Glutamatergic neuron (in vitro differentiated cells): ENCODE data around the gene ARHGAP42. TPM values are rescaled to one million over a fixed set of nuclear protein-coding genes. Genes with fewer than 3 reads are reported as not detected.

ENCODE experiments used
- DNase-seq: peaks from one replicate; pipeline ENCODE4 v3.0.0; 2022
- H3K27ac Mint-ChIP-seq: one replicate; pipeline ENCODE4 v1.8.0; 2020; ENCODE audit warnings: mild to moderate bottlenecking, mixed read lengths, inconsistent platforms; ENCODE audit not compliant: unreplicated experiment
- H3K27me3 Mint-ChIP-seq: one replicate; pipeline ENCODE4 v1.8.0; 2020; ENCODE audit warnings: mild to moderate bottlenecking, moderate library complexity, mixed read lengths, inconsistent platforms; ENCODE audit not compliant: unreplicated experiment
- H3K36me3 Mint-ChIP-seq: one replicate; pipeline ENCODE4 v1.8.0; 2020; ENCODE audit warnings: mild to moderate bottlenecking, mixed read lengths, inconsistent platforms; ENCODE audit not compliant: unreplicated experiment
- H3K4me1 Mint-ChIP-seq: one replicate; pipeline ENCODE4 v1.8.0; 2020; ENCODE audit warnings: mild to moderate bottlenecking, low read depth, mixed read lengths, inconsistent platforms; ENCODE audit not compliant: unreplicated experiment
- H3K4me3 Mint-ChIP-seq: one replicate; pipeline ENCODE4 v1.8.0; 2020; ENCODE audit warnings: mild to moderate bottlenecking, mixed read lengths, inconsistent platforms; ENCODE audit not compliant: unreplicated experiment
- H3K9me3 Mint-ChIP-seq: one replicate; pipeline ENCODE4 v1.8.0; 2020; ENCODE audit warnings: mild to moderate bottlenecking, moderate library complexity, mixed read lengths, inconsistent platforms; ENCODE audit not compliant: unreplicated experiment
- total RNA-seq: library from RNA; stranded (reverse); fragmentation: NEBNext Ultra II Directional; extraction: Animal tissue kit (Norgen Biotek cat#: 25700); gene quantifications from one replicate; pipeline ENCODE4 v1.2.1, GENCODE V29; 2021; ENCODE audit not compliant: unreplicated experiment
- TF ChIP-seq, protein P1 (sequence below): fragments of 200-600 bp; sonication (generic); IDR thresholded peaks from one replicate; pipeline ENCODE4 v1.5.0; 2021; ENCODE audit not compliant: partially characterized antibody, unreplicated experiment

ARHGAP42 gene
- total RNA-seq, 1 donor from 2014 or later = 21.4 TPM

DNA sequence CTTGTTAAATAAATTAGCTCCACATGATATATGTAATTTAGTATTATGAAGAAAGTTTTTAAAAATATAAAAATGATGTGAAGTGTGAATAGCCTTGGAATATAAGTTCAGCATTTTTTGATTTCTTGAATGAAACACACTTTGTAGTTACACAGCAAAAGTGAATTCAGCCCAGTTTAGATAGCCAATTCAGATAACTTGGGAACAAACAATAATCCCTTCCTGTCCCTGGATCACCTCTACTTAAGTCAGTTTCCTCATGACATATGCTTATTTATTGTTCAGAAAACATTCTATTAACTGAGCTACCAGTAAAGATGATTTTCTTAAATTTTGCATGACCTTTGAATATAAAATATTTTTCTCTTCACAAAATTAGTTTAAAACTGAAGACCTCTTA lies 335.2 kb downstream of the ARHGAP42 start:
- H3K9me3 Mint-ChIP-seq = no peaks in the 10 kb centered on the region
- no peak overlapping the region for H3K27ac Mint-ChIP-seq
- TF ChIP-seq, protein P1, sequence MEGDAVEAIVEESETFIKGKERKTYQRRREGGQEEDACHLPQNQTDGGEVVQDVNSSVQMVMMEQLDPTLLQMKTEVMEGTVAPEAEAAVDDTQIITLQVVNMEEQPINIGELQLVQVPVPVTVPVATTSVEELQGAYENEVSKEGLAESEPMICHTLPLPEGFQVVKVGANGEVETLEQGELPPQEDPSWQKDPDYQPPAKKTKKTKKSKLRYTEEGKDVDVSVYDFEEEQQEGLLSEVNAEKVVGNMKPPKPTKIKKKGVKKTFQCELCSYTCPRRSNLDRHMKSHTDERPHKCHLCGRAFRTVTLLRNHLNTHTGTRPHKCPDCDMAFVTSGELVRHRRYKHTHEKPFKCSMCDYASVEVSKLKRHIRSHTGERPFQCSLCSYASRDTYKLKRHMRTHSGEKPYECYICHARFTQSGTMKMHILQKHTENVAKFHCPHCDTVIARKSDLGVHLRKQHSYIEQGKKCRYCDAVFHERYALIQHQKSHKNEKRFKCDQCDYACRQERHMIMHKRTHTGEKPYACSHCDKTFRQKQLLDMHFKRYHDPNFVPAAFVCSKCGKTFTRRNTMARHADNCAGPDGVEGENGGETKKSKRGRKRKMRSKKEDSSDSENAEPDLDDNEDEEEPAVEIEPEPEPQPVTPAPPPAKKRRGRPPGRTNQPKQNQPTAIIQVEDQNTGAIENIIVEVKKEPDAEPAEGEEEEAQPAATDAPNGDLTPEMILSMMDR = no peak
- H3K4me1 Mint-ChIP-seq = no peaks in the 10 kb centered on the region
- no peaks in the 10 kb centered on the region for H3K27me3 Mint-ChIP-seq
- no peaks in the 10 kb centered on the region for H3K36me3 Mint-ChIP-seq
- DNase-seq = no peak
- no peak overlapping the region for H3K4me3 Mint-ChIP-seq

DNA sequence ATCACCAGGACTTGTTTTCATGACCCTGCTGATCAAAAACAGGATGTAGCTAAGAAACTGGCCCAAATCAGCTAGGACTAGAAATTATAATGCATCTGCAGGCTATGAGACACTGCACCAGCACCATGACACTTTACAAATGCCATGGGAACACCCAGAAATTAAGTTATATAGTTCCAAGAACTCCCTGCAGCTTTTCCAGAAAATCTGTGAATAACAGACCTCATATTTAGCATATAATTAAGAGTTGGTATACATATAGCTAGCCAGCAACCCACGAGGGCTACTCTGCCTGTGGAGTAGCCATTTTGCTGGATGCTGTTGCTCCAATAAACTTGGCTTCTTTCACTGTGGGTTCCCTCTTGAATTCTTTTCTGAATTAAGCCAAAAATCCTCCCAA lies 341.6 kb downstream of the ARHGAP42 start:
- no peaks in the 10 kb centered on the region for H3K4me1 Mint-ChIP-seq
- no peaks in the 10 kb centered on the region for H3K36me3 Mint-ChIP-seq
- H3K27ac Mint-ChIP-seq = no peak overlapping the region
- no peak for DNase-seq
- no peak overlapping the region for H3K4me3 Mint-ChIP-seq
- no peaks in the 10 kb centered on the region for H3K9me3 Mint-ChIP-seq
- H3K27me3 Mint-ChIP-seq = no peaks in the 10 kb centered on the region
- TF ChIP-seq, protein P1 = no peak

DNA sequence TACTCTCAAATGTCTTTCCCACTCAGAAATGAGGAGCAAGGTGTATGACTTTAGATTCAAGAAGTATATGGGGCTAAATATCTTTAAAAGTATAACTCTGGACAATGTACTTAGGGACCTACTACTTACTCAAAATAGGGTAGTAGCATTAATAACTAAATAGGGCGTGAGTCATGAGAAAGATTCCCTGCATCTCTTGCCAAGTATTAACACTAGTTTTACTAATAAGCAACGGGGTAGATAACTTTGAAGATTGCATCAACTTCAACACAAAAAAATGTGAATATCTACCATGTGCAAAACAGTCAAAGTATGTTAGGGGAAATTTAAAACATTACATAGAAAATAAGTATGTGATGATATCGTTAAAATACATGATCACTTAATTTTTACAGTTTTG lies 342.9 kb downstream of the ARHGAP42 start:
- no peaks in the 10 kb centered on the region for H3K4me1 Mint-ChIP-seq
- H3K36me3 Mint-ChIP-seq = no peaks in the 10 kb centered on the region
- no peaks in the 10 kb centered on the region for H3K9me3 Mint-ChIP-seq
- no peaks in the 10 kb centered on the region for H3K27me3 Mint-ChIP-seq
- H3K27ac Mint-ChIP-seq = no peak overlapping the region
- TF ChIP-seq, protein P1 = no peak
- DNase-seq = no peak
- no peak overlapping the region for H3K4me3 Mint-ChIP-seq

DNA sequence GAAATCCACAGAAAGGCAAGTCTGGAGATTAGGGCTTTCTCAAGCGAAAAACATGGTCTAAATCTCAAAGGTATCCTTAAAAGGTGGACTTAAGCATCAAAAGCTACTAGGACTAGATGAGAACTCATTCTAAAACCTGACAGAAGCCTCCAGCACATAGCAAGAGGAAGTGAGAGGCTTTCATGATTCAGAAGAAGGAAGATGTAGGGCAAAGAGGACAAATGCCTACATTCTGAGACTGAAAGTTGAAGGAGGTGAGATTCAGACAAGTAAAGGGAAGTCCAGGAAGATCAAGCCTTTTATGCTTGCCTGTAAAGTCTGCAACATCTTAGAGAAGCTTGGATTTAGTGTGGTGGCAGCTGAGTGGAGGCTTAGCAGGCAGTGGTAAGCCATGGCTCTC lies 343.6 kb downstream of the ARHGAP42 start:
- no peaks in the 10 kb centered on the region for H3K4me1 Mint-ChIP-seq
- H3K36me3 Mint-ChIP-seq = no peaks in the 10 kb centered on the region
- H3K9me3 Mint-ChIP-seq = no peaks in the 10 kb centered on the region
- TF ChIP-seq, protein P1 = no peak
- H3K27ac Mint-ChIP-seq = no peak overlapping the region
- no peak for DNase-seq
- no peaks in the 10 kb centered on the region for H3K27me3 Mint-ChIP-seq
- no peak overlapping the region for H3K4me3 Mint-ChIP-seq

DNA sequence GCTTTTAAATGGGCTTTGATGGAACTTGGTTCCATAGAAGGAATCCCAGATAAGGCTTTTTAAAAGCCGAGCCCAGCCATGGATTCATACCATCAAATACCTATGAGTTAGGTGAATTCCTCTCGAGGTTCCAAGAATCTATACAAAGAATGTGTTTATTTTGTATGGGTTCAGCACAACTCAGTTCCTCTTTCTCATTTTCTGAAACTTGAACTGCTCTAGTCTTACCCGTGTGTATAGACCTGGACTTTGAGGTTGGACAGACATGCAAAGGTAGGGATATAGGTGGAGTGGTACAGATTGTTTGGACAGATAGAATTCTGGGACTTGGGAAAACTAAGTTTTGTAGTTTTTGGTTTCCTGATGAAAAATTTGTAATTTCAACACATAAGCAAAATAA lies 344.6 kb downstream of the ARHGAP42 start:
- no peaks in the 10 kb centered on the region for H3K36me3 Mint-ChIP-seq
- H3K27ac Mint-ChIP-seq = no peak overlapping the region
- H3K9me3 Mint-ChIP-seq = no peaks in the 10 kb centered on the region
- H3K4me3 Mint-ChIP-seq = no peak overlapping the region
- DNase-seq = no peak
- TF ChIP-seq, protein P1 = no peak
- no peaks in the 10 kb centered on the region for H3K27me3 Mint-ChIP-seq
- no peaks in the 10 kb centered on the region for H3K4me1 Mint-ChIP-seq
